ENCODE results near the gene BIN1.
"Not testable (repeated sequence)": the region's sequence is repeated elsewhere in the genome, so short reads cannot be mapped to it uniquely, and the experiment has no call there.

BIN1 gene

DNA sequence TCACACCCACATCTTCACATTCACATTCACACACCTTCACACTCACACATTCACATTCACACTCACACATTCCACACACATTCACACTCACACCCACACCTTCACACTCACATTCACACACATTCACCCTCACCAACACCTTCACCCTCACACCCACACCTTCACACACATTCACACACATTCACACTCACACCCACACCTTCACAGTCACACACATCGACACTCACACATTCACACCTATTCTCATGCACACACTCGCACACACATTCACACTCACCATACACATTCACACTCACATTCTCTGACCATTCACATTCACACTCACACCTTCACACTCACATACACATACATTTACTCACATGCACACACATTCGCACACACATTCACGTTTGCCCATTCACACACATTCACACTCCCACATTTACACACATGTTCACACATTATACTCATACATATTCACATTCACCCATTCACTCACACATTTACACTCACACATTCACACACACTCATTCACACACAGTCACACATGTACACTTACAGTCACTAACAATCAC, 62.7 kb downstream of the BIN1 start:
- DNase-seq, result no peak

DNA sequence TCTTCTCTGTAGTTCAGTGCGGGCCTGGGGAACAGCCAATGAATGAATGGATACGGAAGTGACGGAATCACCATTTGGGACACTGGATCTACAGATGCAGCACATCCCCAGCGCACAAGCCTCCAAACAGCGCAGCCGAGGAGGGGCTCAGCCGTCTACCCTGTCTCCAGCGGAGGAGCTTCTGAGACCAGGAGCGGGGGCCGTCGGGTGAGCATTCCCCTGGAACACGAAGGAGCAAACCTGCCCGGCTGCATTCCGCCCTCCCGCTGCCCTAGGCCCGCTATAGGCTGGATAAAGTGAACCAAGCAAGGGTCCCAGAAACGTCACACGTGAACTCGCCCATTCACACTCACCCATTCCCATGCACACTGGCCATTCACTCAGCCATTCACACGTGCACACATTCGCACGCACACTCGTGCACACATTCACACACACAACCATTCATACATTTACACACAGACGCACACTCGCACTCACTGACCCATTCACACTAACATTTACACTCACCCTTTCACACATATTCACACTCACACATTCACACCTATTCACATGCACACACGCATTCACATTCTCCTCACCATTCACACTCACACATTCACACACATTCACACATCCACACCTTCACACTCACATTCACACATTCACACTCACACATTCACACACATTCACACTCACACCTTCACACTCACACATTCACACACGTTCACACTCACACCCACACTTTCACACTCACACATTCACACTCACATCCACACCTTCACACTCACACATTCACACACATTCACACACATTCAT, 63.4 kb downstream of the BIN1 start:
- DNase-seq, result no peak

DNA sequence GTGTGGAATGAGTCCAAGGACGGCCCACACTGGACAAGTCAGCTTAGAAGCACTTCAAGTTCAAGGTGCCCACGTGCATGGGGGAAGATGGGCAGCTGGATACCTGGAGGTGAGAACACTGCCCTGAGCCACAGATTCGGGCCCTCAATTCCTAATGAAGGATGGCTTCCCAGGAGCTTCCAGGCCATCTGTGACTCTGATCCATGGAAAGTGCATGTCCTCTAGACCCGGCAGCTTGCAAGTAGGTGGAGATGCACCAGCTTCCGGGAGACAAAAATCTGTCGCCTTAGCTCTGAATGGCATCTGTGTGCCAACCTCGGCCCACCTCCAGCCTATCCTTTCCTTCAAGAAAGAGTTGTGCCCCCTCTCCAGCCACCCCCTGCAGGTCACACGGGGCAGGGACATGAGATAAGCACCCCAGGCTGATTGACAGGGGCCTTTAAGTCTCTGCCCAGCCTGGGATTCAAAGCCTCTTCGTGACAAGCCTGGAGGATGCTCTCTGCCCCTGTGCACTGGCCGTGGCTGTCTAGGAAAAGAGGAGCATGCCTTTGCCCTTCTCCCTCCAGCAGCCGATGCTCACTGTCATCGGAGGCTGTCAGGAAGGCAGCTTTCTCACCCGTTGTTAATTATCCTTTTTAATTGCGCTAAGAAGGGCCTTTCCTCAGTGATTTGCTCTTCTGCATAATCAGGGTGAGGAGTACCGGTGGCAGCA, 65.5 kb downstream of the BIN1 start:
- DNase-seq, result no peak

- no peak for DNase-seq
Measured at GRCh38 chr2:127040169-127040568, 66.8 kb downstream of the BIN1 start.

DNA sequence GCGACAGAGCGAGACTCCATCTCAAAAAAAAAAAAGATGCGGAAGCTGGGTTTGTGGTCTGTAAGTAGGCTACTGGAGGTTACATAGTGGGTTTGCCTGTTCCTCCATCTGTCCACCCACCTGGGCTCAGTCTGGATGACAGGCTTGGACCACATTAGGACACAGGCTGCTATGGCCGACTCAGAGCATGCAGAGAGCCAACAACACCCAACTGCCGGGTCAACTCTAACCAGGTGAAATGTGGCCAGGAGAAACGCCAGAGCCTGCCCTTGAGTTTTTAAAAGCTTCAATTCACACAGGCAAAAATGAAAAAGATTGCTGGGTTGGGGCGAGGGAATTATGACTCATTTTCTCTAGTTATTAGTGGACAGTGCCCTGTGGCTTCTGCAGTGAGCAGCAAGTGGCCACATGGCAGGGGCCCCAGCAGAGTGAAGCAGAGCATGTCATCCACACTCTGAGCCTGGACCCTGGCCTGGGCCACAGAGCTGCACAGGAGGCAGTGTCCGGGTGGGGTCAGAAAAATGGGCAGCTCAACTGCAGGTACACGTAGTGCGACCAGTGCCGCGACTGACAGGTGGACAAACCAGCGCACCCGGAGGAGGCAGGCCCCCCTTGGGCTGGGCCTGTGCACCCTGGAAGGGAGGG, 67.4 kb downstream of the BIN1 start:
- DNase-seq, result no peak

GRCh38 chr2:127037476-127037875, 69.5 kb downstream of the BIN1 start:
- DNase-seq, result no peak

- no peak for DNase-seq
Measured at GRCh38 chr2:127034883-127035611, 71.9 kb downstream of the BIN1 start.

GRCh38 chr2:127034051-127034450, 72.9 kb downstream of the BIN1 start:
- DNase-seq, result no peak

GRCh38 chr2:127032621-127033020, 74.3 kb downstream of the BIN1 start:
- no peak for DNase-seq

DNA sequence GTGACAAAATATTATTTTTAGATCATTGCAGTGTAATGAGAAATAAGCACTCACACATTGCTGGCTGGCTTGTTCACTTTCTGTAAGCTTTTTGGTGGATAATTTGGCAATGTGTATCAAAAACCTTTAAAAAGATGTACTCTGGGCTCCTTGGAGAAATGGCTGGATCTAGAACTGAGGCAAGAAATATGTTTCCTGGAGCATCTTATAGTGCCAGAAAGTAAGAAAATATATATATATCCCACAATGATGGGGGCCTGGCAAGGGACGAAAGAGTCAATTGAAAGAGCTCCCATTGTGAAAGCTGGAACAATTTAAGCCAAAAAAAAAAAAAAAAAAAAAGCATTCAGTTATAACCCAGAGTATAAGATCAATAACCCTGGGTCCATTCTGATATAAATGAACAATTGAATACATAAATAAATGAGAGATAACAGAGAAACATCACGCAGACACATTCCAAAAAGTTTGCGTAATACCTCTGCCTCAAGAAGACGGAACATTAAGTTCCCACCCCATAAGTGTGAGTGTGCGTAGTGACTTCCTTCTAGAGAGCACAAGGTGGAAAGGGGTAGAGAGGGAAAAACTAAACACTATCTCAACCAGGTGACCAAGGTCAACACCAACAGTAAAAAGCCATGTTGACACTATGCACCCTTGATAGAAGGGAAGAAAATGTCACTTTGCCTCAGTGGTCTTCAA, 77.5 kb downstream of the BIN1 start:
- DNase-seq, result no peak

GRCh38 chr2:127028745-127029144, 78.2 kb downstream of the BIN1 start:
- not testable (repeated sequence) for DNase-seq

- DNase-seq, result no peak
Measured at GRCh38 chr2:127027715-127028114, 79.2 kb downstream of the BIN1 start.

DNA sequence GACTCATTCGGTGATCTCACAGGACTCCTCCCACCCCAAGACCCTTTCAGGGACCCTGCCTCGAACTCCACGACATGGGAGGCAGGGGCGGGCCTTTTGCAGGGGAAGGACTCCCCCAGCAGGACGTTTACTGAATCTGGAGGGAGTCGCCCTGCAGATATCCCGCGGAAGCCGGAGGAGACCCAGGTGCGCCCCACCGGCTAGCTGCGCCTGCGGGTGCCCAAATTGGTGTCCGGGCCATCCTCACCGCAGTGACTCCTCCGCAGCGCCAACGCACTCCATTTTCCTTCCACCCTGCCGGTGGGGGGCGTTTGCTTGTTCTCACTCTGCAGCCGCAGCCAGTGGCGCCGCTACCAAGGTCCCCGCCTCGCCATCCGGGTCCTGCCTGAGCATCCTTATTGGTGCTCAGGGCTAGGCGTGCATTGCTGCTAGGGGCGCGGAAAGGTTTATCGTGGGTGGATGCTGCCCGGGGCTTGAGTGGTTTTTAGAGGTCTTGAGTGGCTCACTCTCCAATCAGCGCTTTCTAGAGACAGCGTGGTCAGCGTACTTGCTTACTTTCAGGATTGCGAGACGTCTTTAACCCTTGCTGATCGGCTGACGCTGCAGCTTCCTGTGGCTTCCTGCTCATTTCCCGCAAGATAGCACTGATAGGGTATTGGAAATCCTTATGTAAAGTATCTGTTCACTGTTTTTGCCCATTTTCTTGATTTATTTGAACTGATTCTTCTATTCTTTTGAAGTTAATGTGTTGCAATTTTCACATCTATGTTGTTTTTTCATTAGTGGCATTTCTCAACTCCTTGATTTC, 81.4 kb downstream of the BIN1 start:
- peak; percentile 74 for DNase-seq

DNA sequence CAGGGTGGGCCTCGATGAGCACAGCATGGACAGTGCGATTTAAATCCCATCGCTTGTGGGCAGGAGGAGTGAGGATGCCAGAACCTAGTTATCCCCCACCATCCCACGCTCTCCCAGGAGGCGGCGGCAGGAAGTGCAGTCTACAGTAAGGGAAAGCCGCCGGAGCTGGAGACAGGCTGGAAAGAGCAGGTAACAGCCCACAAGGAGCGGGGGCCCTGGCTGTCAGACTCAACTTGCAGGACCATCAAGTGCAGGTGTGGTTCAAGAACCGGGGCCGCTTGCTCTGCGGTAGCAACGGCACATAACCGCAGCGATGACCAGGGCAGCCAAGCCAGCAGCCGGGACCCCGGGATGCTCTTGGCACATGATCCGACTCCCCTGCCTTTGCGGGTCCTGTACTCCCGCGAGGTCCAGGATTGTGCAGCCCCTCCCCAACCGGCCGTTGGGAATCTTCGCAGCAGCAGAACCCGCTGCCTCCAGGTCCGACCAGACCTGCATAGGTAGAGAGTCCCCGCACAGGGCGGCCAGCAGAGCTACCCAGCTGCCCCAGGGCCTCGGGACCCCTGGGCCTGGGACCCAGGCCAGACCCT, 82.1 kb downstream of the BIN1 start:
- no peak for DNase-seq

- no peak for DNase-seq
Measured at GRCh38 chr2:127023504-127023903, 83.5 kb downstream of the BIN1 start.

GRCh38 chr2:127022817-127023216, 84.1 kb downstream of the BIN1 start:
- no peak for DNase-seq

DNA sequence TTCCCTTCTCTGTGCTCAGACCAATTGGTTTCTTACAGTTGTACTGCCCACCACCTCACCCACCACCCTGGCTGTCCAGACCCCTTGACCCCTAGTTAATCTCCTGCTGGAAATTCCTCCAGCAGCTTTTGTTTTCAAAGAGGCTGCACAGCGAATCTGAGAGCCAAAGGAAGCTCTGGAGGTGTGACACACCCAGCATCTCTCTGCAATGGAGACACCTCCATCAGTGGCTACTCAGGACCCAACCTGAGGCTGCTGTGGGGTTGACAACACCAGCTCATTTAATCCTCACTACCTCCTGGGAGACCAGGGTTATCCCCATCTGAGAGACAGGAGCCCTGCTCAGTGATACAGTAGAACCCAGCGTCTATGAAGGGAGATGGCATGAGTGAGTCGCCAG, 86.4 kb downstream of the BIN1 start:
- no peak for DNase-seq

DNA sequence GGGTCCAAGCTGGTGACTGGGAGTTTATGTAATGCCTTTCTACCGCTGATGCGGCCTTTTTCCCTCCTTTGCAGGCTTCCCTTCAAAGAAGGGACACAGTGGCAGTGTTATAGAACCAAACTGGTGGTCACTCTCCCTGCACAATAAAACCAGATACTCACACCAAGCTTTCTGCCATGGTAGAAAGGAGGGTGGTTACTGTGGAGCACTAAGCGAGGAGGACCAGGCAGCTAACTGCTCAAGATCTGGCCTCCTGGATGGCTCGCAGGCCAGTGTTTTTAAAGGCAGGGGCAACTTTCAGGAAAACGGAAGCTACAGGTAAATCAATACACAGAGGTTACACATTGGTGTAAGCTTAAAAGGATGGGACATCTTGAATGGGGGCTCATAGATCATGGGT, 89.4 kb downstream of the BIN1 start:
- DNase-seq, result no peak

DNA sequence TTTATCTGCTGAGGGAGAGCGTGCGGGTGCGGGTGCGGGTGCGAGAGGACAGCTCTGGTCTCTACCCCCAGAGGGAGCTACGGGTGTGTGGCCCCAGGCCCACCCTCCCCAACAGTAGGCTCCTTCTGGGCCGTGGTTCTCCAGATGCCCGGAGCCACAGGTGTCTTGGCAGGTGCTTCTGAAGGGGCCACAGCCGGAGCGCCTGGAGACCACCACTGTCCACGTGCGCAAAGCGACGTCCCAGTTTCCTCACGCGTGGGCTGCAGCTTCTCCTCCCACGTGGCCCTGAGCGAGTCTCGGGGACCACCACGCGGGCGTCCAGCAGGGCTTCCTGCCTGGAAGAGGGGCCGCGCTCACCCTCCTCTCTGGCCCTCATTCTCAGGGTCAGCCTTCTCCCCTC, 90.6 kb downstream of the BIN1 start:
- DNase-seq, result no peak

- DNase-seq, result no peak
Measured at GRCh38 chr2:127015106-127015910, 91.6 kb downstream of the BIN1 start.

Measured in CD4-positive, alpha-beta T cell treated with Interleukin-12 subunit alpha and Interleukin-12 subunit beta, for 1 hour (primary cell).